ENCODE results near the gene CHD6.

- TF ChIP-seq CEBPB (IDR thresholded peaks at IDR 0.05; ENCODE audit: low read depth) (no peak), POLR2AphosphoS5 (IDR thresholded peaks at IDR 0.05; ENCODE audit: low read depth, low read length) (no peak), TCF7L2 (IDR thresholded peaks at IDR 0.05; ENCODE audit: borderline replicate concordance, extremely low read depth, insufficient read depth, insufficient read length) (no peak)
- TF ChIP-seq, protein P1, sequence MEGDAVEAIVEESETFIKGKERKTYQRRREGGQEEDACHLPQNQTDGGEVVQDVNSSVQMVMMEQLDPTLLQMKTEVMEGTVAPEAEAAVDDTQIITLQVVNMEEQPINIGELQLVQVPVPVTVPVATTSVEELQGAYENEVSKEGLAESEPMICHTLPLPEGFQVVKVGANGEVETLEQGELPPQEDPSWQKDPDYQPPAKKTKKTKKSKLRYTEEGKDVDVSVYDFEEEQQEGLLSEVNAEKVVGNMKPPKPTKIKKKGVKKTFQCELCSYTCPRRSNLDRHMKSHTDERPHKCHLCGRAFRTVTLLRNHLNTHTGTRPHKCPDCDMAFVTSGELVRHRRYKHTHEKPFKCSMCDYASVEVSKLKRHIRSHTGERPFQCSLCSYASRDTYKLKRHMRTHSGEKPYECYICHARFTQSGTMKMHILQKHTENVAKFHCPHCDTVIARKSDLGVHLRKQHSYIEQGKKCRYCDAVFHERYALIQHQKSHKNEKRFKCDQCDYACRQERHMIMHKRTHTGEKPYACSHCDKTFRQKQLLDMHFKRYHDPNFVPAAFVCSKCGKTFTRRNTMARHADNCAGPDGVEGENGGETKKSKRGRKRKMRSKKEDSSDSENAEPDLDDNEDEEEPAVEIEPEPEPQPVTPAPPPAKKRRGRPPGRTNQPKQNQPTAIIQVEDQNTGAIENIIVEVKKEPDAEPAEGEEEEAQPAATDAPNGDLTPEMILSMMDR (IDR thresholded peaks at IDR 0.05 in 2 of 3, conservative IDR thresholded peaks at IDR 0.05 in 1 of 3; ENCODE audit: borderline replicate concordance in 1 of 3, insufficient read depth in 1 of 3, low read depth in 2 of 3, low read length in 2 of 3): no peak
- TF ChIP-seq, protein P2, sequence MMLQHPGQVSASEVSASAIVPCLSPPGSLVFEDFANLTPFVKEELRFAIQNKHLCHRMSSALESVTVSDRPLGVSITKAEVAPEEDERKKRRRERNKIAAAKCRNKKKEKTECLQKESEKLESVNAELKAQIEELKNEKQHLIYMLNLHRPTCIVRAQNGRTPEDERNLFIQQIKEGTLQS (IDR thresholded peaks at IDR 0.05): no peak
These were observed 119.1 kb downstream of the CHD6 start for GRCh38 chr20:41499064-41499463.

Data from HCT116 (cell line).